HCT116 (cell line): ENCODE results near the gene PBX1. TPM values are rescaled to one million over a fixed set of nuclear protein-coding genes. Genes with fewer than 3 reads are reported as not detected.
A peak's percentile ranks its signal among the peaks of the same experiment; 100 is the strongest.

Source experiments
- ATAC-seq: fragments of 200-7000 bp; cut with Tn5 transposase; 2 replicates; pipeline ENCODE4 v1.9.1; 2020; ENCODE audit warnings: mild to moderate bottlenecking, moderate library complexity
- BruUV-seq: library from RNA; stranded (reverse); fragments of 400-500 nt; replicated peaks from 2 replicates; lab custom pipeline; 2021; lab: Mats Ljungman, UMichigan
- CTCF ChIA-PET: fragments of 300-600 bp; sonication (Branson Sonifier 250); formaldehyde crosslinking; loops from one replicate; lab custom pipeline; 2021; ENCODE audit warnings: antibody characterized with exemption; lab: Charles Lee
- POLR2A ChIA-PET: fragments of 300-600, 350-600 bp; sonication (Branson Sonifier 250); formaldehyde crosslinking; loops from one replicate; lab custom pipeline; 2021; ENCODE audit warnings: antibody characterized with exemption; lab: Charles Lee
- RAD21 ChIA-PET, 2 experiments: fragments of 300-600 bp; sonication (Branson Sonifier 250); formaldehyde crosslinking; loops; one replicate each; lab custom pipeline; 2023; ENCODE audit warnings: low total read pairs in 2 of 2; ENCODE audit not compliant: uncharacterized antibody in 2 of 2, unreplicated experiment in 2 of 2, low non-redundant PET in 1 of 2; lab: Charles Lee
- DNase-seq: peaks from one replicate; pipeline ENCODE4 v3.0.0-alpha.2; 2010; ENCODE audit warnings: low read depth, low spot score
- H2AFZ ChIP-seq: fragments of 200-600 bp; shearing (Covaris generic), sonication (generic); 2 replicates; pipeline ENCODE4 v1.6.1; 2017; ENCODE audit warnings: low read depth, mixed run types, mixed read lengths, antibody characterized with exemption, low read length; ENCODE audit not compliant: poor library complexity, severe bottlenecking
- H3K27ac ChIP-seq: 2 replicates; pipeline ENCODE4 v1.5.1; 2012; ENCODE audit warnings: low read depth, low read length
- H3K27me3 ChIP-seq: fragments of 200-600 bp; sonication (generic); 2 replicates; pipeline ENCODE4 v1.6.1; 2016; ENCODE audit warnings: mixed run types, low read length, mixed read lengths; ENCODE audit not compliant: insufficient read depth
- H3K36me3 ChIP-seq, 2 experiments: fragments of 200-500 bp in 1 of 2; fragments of 200-600 bp in 1 of 2; sonication (Bioruptor generic) in 1 of 2; sonication (generic) in 1 of 2; 2 replicates each; pipeline versions ENCODE4 v1.5.1 to v1.6.1; 2014 to 2016; ENCODE audit warnings: low read length in 2 of 2, inconsistent platforms in 1 of 2, mixed read lengths in 1 of 2, mixed run types in 1 of 2; ENCODE audit not compliant: insufficient read depth in 2 of 2, control insufficient read depth in 1 of 2
- H3K4me1 ChIP-seq, 2 experiments: fragments of 200-600 bp in 1 of 2; sonication (generic) in 1 of 2; 2 replicates each; pipeline versions ENCODE4 v1.5.1 to v1.6.1; 2012 to 2017; ENCODE audit warnings: low read length in 2 of 2, inconsistent platforms in 1 of 2, mild to moderate bottlenecking in 1 of 2, mixed read lengths in 1 of 2, mixed run types in 1 of 2, moderate library complexity in 1 of 2; ENCODE audit not compliant: insufficient read depth in 2 of 2, control insufficient read depth in 1 of 2
- H3K4me2 ChIP-seq: fragments of 200-600 bp; sonication (generic); 2 replicates; pipeline ENCODE4 v1.6.1; 2017; ENCODE audit warnings: mixed run types, low read length, mixed read lengths
- H3K4me3 ChIP-seq, 2 experiments: fragments of 200-600 bp in 1 of 2; sonication (generic) in 1 of 2; replicated peaks in 1 of 2; 2 replicates each; pipeline ENCODE4 v1.5.1; 2011 to 2016; ENCODE audit warnings: low read length in 2 of 2, control low read depth in 1 of 2, low read depth in 1 of 2, mild to moderate bottlenecking in 1 of 2, mixed read lengths in 1 of 2, mixed run types in 1 of 2
- H3K79me2 ChIP-seq: fragments of 200-600 bp; sonication (generic); 2 replicates; pipeline ENCODE4 v1.6.1; 2017; ENCODE audit warnings: mild to moderate bottlenecking, mixed run types, low read length, moderate library complexity, mixed read lengths; ENCODE audit not compliant: insufficient read depth
- H3K9ac ChIP-seq: fragments of 200-600 bp; sonication (generic); 2 replicates; pipeline ENCODE4 v1.6.1; 2016; ENCODE audit warnings: low read length, mixed read lengths
- H3K9me2 ChIP-seq: fragments of 200-600 bp; sonication (generic), shearing (Covaris generic); 2 replicates; pipeline ENCODE4 v1.6.1; 2017; ENCODE audit warnings: mixed run types, mild to moderate bottlenecking, moderate library complexity; ENCODE audit not compliant: insufficient read depth
- H3K9me3 ChIP-seq, 2 experiments: fragments of 200-500 bp in 1 of 2; fragments of 200-600 bp in 1 of 2; sonication (Bioruptor generic) in 1 of 2; sonication (generic) in 1 of 2; 2 replicates each; pipeline ENCODE4 v1.6.1; 2014 to 2017; ENCODE audit warnings: low read length in 2 of 2, mixed read lengths in 2 of 2, inconsistent platforms in 1 of 2, low read depth in 1 of 2, mild to moderate bottlenecking in 1 of 2, mixed run types in 1 of 2, moderate library complexity in 1 of 2; ENCODE audit not compliant: control insufficient read depth in 1 of 2, insufficient read depth in 1 of 2
- H4K20me1 ChIP-seq: fragments of 200-600 bp; sonication (generic), shearing (Covaris generic); 2 replicates; pipeline ENCODE4 v1.6.1; 2017; ENCODE audit warnings: mixed run types, mild to moderate bottlenecking, moderate library complexity; ENCODE audit not compliant: insufficient read depth
- EGR1 ChIP-seq: IDR thresholded peaks from 2 replicates; pipeline ENCODE4 v1.6.1; 2012; ENCODE audit warnings: low read depth
- EZH2phosphoT487 ChIP-seq: fragments of 200-600 bp; IDR thresholded peaks from 2 replicates; pipeline ENCODE4 v1.6.1; 2018; ENCODE audit warnings: antibody characterized with exemption, borderline replicate concordance
- JUND ChIP-seq: IDR thresholded peaks from 2 replicates; pipeline ENCODE4 v1.6.1; 2012
- MAX ChIP-seq: IDR thresholded peaks from 2 replicates; pipeline ENCODE4 v1.6.1; 2012
- SIN3A ChIP-seq: IDR thresholded peaks from 2 replicates; pipeline ENCODE4 v1.6.1; 2012; ENCODE audit warnings: low read depth
- TCF7L2 ChIP-seq: IDR thresholded peaks from 2 replicates; pipeline ENCODE4 v1.7.0; 2011; ENCODE audit warnings: borderline replicate concordance, inconsistent platforms; ENCODE audit not compliant: insufficient read depth, insufficient read length; ENCODE audit errors: extremely low read depth
- intact Hi-C: fragments of 100-400 bp; cut with micrococcal nuclease; formaldehyde crosslinking; loops from 2 replicates; pipeline ENCODE4 v1.10.0; 2022
- total RNA-seq: library from RNA; stranded (reverse); gene quantifications from one replicate; pipeline ENCODE4 v1.2.1, GENCODE V29; 2021; ENCODE audit not compliant: unreplicated experiment

Gene PBX1
- total RNA-seq, 1 experiment from 2014 or later: 29.6 TPM

DNA sequence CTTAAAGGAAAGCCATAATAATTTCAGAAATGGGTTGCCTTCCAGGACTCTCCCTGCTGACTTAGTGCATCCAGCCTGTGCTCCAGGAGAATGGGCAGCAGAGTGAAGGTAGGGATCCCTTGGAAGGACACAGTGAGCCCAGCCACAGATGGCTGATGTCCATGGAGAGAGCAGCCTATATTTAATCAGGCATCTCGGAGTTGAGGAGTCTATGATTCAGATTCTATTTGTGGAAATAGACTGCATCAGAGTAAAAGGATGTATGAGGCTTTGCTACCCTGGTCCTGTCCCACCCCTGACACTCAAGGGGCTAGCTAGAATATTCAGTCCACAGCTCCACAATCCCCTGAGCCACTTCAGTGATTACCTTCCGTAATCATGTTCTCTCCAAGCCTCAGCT is 43.8 kb upstream of the PBX1 start:
- intact Hi-C loops: loop anchor here (5.0 to 10.0 kb wide), 2 partner anchors 102 to 340 kb away; no protein-coding TSS in a partner anchor
- TF ChIP-seq MAX (no peak), JUND (no peak), EGR1 (no peak), EZH2phosphoT487 (no peak)
- TF ChIP-seq, all 23 proteins: peak for 0

DNA sequence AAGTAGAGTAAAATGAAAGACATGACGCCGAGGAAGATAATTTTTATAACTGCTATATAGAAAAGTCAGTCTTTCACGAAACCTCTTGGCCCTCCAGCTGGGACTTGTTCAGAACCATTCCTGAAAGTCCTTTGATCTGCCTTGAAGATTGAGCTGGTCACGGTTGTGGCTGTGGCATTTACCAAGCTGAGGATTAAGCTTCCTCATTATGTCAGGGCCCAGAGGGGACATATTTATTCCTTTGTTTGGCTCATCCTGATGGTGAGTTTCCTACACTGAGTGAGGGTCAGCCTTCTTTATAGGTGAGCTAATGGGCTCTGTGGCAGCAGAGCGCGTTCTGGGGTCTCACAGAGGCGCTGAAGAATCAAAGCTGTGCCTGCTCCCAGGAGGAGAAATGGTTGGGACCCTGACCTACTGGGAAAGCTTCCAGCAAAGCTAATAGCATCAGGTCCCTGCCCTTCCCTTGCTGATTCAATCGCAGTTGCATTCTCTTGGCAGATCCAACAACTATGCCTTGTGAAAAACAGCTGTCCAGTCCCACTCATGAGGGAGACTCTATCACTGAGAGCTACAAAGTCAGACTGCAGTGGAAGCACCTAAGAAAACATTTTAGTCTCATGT is 43.2 kb upstream of the PBX1 start:
- Histone ChIP-seq H3K27me3 (no peaks in the 10 kb centered on the region), H3K4me1 (no peaks in the 10 kb centered on the region)

More for the DNA sequence above, 43.8 kb upstream of the PBX1 start:
- H3K4me2 ChIP-seq: no peak overlapping the region
- no peak overlapping the region for H3K4me3 ChIP-seq
- no peaks in the 10 kb centered on the region for H3K9me3 ChIP-seq
- ATAC-seq (no peak), DNase-seq (no peak)
- H3K36me3 ChIP-seq: no peaks in the 10 kb centered on the region
- no peak overlapping the region for H3K27ac ChIP-seq
- no peaks in the 10 kb centered on the region for H3K4me1 ChIP-seq
- no peak overlapping the region for H2AFZ ChIP-seq
- H3K9me2 ChIP-seq: no peaks in the 10 kb centered on the region
- RAD21 ChIA-PET: no interaction called here
- no TSS peak for BruUV-seq
- CTCF ChIA-PET: no interaction called here
- no peak overlapping the region for H3K9ac ChIP-seq
- H3K79me2 ChIP-seq: no peaks in the 10 kb centered on the region
- H4K20me1 ChIP-seq: no peaks in the 10 kb centered on the region
- H3K27me3 ChIP-seq: no peaks in the 10 kb centered on the region
- POLR2A ChIA-PET: no interaction called here

More for the DNA sequence above, 43.2 kb upstream of the PBX1 start:
- DNase-seq: no peak
- Histone ChIP-seq H3K36me3 (no peaks in the 10 kb centered on the region), H3K4me2 (no peak overlapping the region), H4K20me1 (no peaks in the 10 kb centered on the region), H2AFZ (no peak overlapping the region), H3K9me2 (no peaks in the 10 kb centered on the region), H3K4me3 (no peak overlapping the region), H3K27ac (no peak overlapping the region), H3K9ac (no peak overlapping the region), H3K79me2 (no peaks in the 10 kb centered on the region), H3K9me3 (no peaks in the 10 kb centered on the region)
- TF ChIP-seq SIN3A: no peak
- peak; percentile 31 for TF ChIP-seq TCF7L2
- CTCF ChIA-PET: no interaction called here
- no TSS peak for BruUV-seq
- RAD21 ChIA-PET: no interaction called here
- ATAC-seq: no peak
- POLR2A ChIA-PET: no interaction called here
- intact Hi-C loops: loop anchor here (5.0 to 10.0 kb wide), 2 partner anchors 101 to 341 kb away; no protein-coding TSS in a partner anchor
